GM13977 (cell line): ENCODE data around the gene ARHGEF3.

ENCODE experiments used
- DNase-seq: peaks from one replicate; pipeline ENCODE4 v3.0.0; 2012; ENCODE audit warnings: low spot score
- in situ Hi-C: fragments of 300-500 bp; cut with MboI; formaldehyde crosslinking; loops from one replicate; pipeline ENCODE4 v1.12.0; 2022; ENCODE audit warnings: low sequenced_read_pairs, low pct_unique_long_range_greater_than_20kb, mixed read lengths, inconsistent platforms; ENCODE audit not compliant: unreplicated experiment
- TF ChIP-seq, protein P1 (sequence below): IDR thresholded peaks from 2 replicates; pipeline ENCODE4 v1.5.1; 2012; ENCODE audit warnings: mild to moderate bottlenecking, control low read depth; ENCODE audit not compliant: insufficient read depth; ENCODE audit errors: extremely low read depth, missing control alignments

Gene ARHGEF3

DNA sequence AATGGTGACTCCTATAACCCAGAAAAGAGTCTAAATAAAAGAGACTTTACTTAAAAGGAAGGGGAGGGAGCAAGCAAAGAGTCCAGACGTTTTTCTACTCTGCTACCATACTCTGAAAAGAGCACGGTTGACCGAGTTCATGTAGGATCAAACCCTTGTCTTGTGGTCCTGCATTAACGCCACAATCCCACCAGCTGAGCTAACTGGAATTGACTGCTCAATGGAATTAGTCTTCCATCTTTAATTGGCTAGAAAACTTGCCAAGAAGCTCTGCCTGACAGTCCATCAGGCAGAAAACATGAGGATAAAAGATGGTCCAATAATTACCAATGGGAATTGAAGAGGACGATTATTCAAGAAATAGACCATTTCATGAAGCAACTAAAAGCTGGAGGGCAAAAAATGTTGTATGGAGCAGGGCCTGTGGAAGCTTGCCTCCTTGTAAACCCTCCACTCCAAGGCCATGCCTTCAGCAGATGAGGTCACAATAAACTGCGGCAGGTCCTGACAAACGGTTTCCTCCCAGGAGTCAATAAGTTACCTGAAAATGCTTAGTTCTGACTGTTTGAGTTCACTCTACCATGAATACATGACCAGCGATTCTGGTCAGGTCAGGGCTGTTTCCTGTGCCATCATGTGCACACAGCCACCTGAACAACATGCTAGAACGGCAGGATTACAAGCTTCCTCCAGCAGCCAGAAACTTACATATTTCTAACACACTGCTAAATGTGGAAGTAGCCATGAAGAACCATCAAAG lies 35.6 kb upstream of the ARHGEF3 start:
- DNase-seq = no peak
- TF ChIP-seq, protein P1, sequence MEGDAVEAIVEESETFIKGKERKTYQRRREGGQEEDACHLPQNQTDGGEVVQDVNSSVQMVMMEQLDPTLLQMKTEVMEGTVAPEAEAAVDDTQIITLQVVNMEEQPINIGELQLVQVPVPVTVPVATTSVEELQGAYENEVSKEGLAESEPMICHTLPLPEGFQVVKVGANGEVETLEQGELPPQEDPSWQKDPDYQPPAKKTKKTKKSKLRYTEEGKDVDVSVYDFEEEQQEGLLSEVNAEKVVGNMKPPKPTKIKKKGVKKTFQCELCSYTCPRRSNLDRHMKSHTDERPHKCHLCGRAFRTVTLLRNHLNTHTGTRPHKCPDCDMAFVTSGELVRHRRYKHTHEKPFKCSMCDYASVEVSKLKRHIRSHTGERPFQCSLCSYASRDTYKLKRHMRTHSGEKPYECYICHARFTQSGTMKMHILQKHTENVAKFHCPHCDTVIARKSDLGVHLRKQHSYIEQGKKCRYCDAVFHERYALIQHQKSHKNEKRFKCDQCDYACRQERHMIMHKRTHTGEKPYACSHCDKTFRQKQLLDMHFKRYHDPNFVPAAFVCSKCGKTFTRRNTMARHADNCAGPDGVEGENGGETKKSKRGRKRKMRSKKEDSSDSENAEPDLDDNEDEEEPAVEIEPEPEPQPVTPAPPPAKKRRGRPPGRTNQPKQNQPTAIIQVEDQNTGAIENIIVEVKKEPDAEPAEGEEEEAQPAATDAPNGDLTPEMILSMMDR = no peak
- in situ Hi-C loops = loop anchor here (25.0 kb wide), 1 partner anchor 150 kb away; no protein-coding TSS in a partner anchor

DNA sequence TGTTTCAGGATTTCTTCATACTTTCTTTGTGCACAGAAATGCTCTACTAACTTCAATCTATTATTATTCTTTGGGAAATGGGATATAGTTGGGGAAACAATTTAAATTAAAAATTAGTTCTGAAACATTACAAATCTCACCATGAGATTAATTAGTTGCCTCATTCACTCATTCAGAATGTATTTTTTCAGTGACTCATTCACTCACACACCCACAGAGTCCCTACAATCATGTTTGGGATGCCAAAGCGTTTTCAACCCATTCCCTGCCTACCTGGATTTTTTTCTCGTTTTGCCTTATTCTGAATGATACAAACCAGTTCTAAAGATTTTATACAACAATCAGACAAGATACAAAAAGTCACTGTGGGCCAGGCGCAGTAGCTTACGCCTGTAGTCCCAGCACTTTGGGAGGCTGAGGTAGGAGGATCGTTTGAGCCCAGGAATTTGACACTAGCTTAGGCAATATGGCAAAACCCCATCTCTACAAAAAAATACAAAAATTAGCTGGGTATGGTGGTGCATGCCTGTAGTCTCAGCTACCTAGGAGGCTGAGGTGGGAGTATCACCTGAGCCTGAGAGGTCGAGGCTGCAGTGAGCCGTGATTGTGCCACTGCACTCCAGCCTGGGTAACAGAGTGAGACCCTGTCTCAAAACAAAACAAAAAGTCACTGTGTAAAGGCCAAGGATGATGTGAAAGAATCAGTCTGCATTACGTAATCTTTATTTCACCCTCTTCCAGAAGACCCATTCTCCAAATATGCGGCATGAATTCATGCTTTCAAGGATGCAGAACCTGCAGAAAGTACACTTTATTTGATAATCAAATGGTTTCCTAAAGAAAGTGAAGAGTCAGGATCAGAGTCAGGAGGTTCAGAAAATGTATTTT lies 34.8 kb upstream of the ARHGEF3 start:
- in situ Hi-C loops = loop anchor here (25.0 kb wide), 1 partner anchor 151 kb away; no protein-coding TSS in a partner anchor
- no peak for DNase-seq
- TF ChIP-seq, protein P1 = no peak

DNA sequence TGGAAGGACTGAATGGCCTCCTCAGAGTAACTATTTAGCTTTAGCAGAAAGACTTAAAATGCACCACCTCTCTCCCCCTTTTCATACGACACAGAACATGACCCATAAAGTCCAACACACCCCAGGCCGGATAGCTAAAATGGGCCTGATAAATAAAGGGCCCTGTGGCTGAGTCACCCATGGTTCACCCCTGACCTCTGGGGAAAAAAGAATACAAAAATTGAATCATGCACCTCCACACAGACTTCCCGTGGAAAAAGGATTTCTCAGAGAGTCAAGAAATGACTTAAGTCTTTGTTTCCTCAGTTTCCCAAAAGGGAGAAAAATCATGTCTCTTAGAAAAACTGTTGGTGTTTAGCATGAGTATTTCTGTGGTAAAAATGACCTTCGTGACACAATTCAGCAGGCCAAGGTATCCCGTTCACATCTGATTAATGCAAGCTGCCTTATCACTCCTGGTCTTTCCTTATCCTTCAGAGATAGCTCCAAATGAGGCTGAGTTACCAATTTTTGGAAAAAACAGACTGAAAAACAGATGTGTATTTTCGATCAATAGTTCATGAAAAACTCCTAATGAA lies 34.0 kb upstream of the ARHGEF3 start:
- in situ Hi-C loops = loop anchor here (25.0 kb wide), 1 partner anchor 152 kb away; no protein-coding TSS in a partner anchor
- no peak for DNase-seq
- TF ChIP-seq, protein P1 = no peak

DNA sequence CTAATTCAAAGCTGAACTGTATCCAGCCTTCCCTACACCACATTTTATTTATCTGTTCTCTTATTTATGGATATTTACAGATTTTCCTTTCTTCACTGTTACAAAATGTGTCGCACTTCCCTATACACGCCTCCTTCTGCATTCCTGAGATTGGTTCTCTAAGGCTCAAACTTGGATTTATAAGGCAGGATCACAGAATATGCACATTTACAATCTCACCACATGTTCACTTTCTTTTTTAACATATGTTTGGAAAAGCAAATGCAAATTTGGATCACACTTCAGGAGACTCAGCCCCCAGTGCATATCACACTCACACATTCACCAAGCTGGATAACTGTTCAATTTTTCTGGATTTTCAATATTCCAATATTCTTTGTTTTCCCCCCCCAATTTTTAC lies 31.8 kb upstream of the ARHGEF3 start:
- TF ChIP-seq, protein P1 = no peak
- in situ Hi-C loops = loop anchor here (25.0 kb wide), 1 partner anchor 154 kb away; no protein-coding TSS in a partner anchor
- no peak for DNase-seq

DNA sequence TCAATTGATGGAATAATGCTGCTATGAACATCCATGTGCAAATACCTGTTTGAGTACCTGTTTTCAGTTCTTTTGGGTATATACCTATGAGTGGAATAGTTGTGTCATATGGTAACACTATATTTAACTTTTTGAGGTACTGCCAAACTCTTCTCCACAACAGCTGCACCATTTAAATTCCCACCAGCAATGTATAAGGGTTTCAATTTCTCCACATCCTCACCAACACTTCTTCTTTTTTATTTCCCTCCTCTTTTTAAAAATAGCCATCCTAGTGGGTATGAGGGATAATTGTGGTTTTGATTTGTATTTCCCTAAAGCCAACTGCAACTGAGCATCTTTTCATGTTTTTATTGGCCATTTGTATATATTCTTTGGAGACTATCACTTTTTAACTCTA lies 31.3 kb upstream of the ARHGEF3 start:
- in situ Hi-C loops = loop anchor here (25.0 kb wide), 1 partner anchor 154 kb away; no protein-coding TSS in a partner anchor
- TF ChIP-seq, protein P1 = no peak

DNA sequence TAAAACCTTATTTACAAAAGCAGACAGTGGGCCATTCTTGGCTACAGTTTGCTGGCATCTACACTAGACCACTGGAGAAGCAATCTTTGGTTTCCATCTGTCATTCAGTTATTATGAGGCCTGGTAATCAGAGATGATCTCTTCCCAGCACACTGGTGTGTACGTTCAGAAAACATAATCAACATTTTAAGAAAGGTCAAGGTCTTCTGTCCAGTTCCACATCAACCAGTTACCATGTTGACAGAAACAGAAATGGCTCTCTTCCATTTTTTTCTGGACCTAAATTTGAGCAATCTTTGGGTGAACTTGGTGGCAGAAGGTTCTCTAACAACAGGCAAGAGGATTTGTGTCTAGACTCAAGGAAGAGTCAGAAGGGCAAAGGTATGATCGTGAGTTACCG lies 29.8 kb upstream of the ARHGEF3 start:
- in situ Hi-C loops = loop anchor here (25.0 kb wide), 1 partner anchor 156 kb away; no protein-coding TSS in a partner anchor
- TF ChIP-seq, protein P1 = no peak
- DNase-seq = no peak

More for the DNA sequence above, 31.3 kb upstream of the ARHGEF3 start:
- DNase-seq = no peak
